A549 treated with AZD9567 at 1 μM for 4 hours (cell line): ENCODE results near the gene CETN2. TPM values are rescaled to one million over a fixed set of nuclear protein-coding genes. Genes with fewer than 3 reads are reported as not detected.

Experiments
- total RNA-seq: library from RNA; stranded (reverse); fragments of 200-300 nt; extraction: Qiagen RNA extraction; gene quantifications from 5 replicates; pipeline ENCODE4 v1.2.3, GENCODE V29; 2022; ENCODE audit not compliant: insufficient read depth

Gene CETN2
- total RNA-seq, result 70.3 to 87.6 TPM (median 75.6 TPM) in 5 replicates

GRCh38 chrX:152830312-152831305 lies at the start of gene CETN2, which contains the start of gene NSDHL:
Gene CETN2, minus strand, starts transcription at chrX:152830757. Its CDS starts 47 bp downstream, at chrX:152830710.
Gene NSDHL, plus strand, starts transcription at chrX:152831063. Its CDS starts 15,262 bp downstream, at chrX:152846325.

Other genes starting within 250 kb of the CETN2 start
- gene GABRQ, start 192.9 kb downstream of the CETN2 start, total RNA-seq, result 0.15 to 0.24 TPM (median 0.19 TPM) in 4 of 5 replicates, not detected in the other
- gene MAGEA3, start 132.0 kb downstream of the CETN2 start, total RNA-seq, result 2.8 to 10.3 TPM (median 3.1 TPM) in 5 replicates
- not detected in 5 replicates for gene CSAG2, start 121.5 kb downstream of the CETN2 start, total RNA-seq
- gene MAGEA2B, start 116.1 kb downstream of the CETN2 start, total RNA-seq, result 0.32 TPM in 1 of 5 replicates, not detected in the others
- gene CSAG1, start 97.0 kb downstream of the CETN2 start, total RNA-seq, result 0.22 to 0.45 TPM (median 0.33 TPM) in 4 of 5 replicates, not detected in the other
- gene MAGEA12, start 97.0 kb downstream of the CETN2 start, total RNA-seq, result 0.09 to 0.18 TPM (median 0.13 TPM) in 4 of 5 replicates, not detected in the other
- 0.05 to 0.09 TPM in 2 of 5 replicates, not detected in the others for gene MAGEA2, start 76.9 kb downstream of the CETN2 start, total RNA-seq
- gene CSAG3, start 71.5 kb downstream of the CETN2 start, total RNA-seq, result not detected in 5 replicates
- 10.9 to 13.8 TPM (median 12.8 TPM) in 5 replicates for gene MAGEA6, start 61.1 kb downstream of the CETN2 start, total RNA-seq
- 43.7 to 45.5 TPM (median 45.0 TPM) in 5 replicates for gene NSDHL, start 306 bp upstream of the CETN2 start, total RNA-seq
- gene ZNF185, start 67.3 kb upstream of the CETN2 start, total RNA-seq, result 6.9 to 10.5 TPM (median 7.7 TPM) in 5 replicates
- not detected in 5 replicates for gene PNMA5, start 163.4 kb upstream of the CETN2 start, total RNA-seq
- 0.13 to 0.20 TPM (median 0.16 TPM) in 4 of 5 replicates, not detected in the other for gene PNMA3, start 225.7 kb upstream of the CETN2 start, total RNA-seq
- gene PNMA6A, start 241.7 kb upstream of the CETN2 start, total RNA-seq, result 4.2 to 7.8 TPM (median 4.7 TPM) in 5 replicates